Measurements from ENCODE around the gene CNEP1R1.

Gene CNEP1R1

DNA sequence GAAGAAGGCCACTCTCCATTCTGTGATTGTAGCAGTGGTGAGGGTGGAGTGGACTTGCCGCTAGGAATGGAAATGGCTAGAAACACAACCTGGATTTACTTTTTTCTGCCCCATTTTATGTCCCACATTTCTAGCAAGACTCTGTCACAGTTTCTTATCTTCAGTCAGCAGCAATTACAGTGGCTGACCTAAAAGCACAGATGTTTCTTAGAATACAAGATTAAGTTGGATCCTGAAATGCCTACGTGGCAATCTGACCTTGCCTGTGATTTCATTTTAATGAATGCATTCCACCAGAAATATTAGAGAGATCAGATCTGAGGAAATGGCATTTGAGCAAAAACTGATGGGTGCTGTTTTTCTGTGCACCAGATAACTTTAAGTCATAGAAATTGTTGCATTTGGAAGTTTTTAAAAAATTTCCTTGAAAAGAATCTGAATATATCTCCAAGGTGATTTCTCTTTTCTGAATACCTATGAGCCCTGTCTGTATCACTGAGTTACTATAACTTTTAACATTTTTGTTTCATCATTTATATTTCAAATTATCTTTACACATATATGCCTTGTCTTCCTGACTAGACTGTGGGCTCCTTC lies 46.1 kb downstream of the CNEP1R1 start:
- TF ChIP-seq, protein P1, sequence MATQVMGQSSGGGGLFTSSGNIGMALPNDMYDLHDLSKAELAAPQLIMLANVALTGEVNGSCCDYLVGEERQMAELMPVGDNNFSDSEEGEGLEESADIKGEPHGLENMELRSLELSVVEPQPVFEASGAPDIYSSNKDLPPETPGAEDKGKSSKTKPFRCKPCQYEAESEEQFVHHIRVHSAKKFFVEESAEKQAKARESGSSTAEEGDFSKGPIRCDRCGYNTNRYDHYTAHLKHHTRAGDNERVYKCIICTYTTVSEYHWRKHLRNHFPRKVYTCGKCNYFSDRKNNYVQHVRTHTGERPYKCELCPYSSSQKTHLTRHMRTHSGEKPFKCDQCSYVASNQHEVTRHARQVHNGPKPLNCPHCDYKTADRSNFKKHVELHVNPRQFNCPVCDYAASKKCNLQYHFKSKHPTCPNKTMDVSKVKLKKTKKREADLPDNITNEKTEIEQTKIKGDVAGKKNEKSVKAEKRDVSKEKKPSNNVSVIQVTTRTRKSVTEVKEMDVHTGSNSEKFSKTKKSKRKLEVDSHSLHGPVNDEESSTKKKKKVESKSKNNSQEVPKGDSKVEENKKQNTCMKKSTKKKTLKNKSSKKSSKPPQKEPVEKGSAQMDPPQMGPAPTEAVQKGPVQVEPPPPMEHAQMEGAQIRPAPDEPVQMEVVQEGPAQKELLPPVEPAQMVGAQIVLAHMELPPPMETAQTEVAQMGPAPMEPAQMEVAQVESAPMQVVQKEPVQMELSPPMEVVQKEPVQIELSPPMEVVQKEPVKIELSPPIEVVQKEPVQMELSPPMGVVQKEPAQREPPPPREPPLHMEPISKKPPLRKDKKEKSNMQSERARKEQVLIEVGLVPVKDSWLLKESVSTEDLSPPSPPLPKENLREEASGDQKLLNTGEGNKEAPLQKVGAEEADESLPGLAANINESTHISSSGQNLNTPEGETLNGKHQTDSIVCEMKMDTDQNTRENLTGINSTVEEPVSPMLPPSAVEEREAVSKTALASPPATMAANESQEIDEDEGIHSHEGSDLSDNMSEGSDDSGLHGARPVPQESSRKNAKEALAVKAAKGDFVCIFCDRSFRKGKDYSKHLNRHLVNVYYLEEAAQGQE (IDR thresholded peaks at IDR 0.05; ENCODE audit: insufficient replicate concordance, low read depth): no peak
- TF ChIP-seq POLR2AphosphoS5 (IDR thresholded peaks at IDR 0.05; ENCODE audit: low read depth) (no peak), SPI1 (IDR thresholded peaks at IDR 0.05; ENCODE audit: borderline replicate concordance, low read depth) (no peak), GABPA (IDR thresholded peaks at IDR 0.05; ENCODE audit: low read depth) (no peak)
- TF ChIP-seq, protein P2, sequence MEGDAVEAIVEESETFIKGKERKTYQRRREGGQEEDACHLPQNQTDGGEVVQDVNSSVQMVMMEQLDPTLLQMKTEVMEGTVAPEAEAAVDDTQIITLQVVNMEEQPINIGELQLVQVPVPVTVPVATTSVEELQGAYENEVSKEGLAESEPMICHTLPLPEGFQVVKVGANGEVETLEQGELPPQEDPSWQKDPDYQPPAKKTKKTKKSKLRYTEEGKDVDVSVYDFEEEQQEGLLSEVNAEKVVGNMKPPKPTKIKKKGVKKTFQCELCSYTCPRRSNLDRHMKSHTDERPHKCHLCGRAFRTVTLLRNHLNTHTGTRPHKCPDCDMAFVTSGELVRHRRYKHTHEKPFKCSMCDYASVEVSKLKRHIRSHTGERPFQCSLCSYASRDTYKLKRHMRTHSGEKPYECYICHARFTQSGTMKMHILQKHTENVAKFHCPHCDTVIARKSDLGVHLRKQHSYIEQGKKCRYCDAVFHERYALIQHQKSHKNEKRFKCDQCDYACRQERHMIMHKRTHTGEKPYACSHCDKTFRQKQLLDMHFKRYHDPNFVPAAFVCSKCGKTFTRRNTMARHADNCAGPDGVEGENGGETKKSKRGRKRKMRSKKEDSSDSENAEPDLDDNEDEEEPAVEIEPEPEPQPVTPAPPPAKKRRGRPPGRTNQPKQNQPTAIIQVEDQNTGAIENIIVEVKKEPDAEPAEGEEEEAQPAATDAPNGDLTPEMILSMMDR (IDR thresholded peaks at IDR 0.05; ENCODE audit: insufficient read depth, low read length): no peak
- Histone ChIP-seq H3K27ac (replicated peaks) (no peak overlapping the region), H3K4me3 (replicated peaks; ENCODE audit: insufficient read depth, low read length) (no peak overlapping the region), H3K27me3 (ENCODE audit: insufficient read depth, poor library complexity, severe bottlenecking) (no peaks in the 10 kb centered on the region)
- DNase-seq (ENCODE audit: low read depth in 1 of 2, low spot score in 1 of 2): no peak

DNA sequence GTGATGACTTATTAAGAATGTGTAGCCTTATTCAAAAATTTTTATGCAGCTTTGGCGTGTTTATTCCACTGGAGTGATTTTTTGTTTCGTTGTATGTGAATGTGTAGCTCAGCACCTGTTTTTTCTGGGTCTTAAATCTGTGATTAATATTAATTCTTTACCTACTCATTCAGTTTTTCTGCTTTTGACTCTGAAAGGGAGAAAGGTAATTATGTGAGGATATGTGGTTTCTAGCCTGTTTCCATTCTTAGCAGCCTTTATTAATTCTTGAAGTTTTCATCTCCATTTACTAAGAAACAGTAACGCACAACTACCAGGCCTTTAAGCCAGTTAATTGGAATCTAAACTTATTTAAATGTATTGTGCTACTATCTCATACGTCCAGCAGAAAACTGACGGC lies 47.7 kb downstream of the CNEP1R1 start:
- TF ChIP-seq, protein P1 (IDR thresholded peaks at IDR 0.05; ENCODE audit: insufficient replicate concordance, low read depth): no peak
- TF ChIP-seq SPI1 (IDR thresholded peaks at IDR 0.05; ENCODE audit: borderline replicate concordance, low read depth) (no peak), POLR2AphosphoS5 (IDR thresholded peaks at IDR 0.05; ENCODE audit: low read depth) (no peak)
- TF ChIP-seq, protein P2 (IDR thresholded peaks at IDR 0.05; ENCODE audit: insufficient read depth, low read length): no peak
- Histone ChIP-seq H3K27me3 (ENCODE audit: insufficient read depth, poor library complexity, severe bottlenecking) (no peaks in the 10 kb centered on the region), H3K4me3 (replicated peaks; ENCODE audit: insufficient read depth, low read length) (no peak overlapping the region), H3K27ac (replicated peaks) (no peak overlapping the region)
- no peak for DNase-seq (ENCODE audit: low read depth in 1 of 2, low spot score in 1 of 2)

DNA sequence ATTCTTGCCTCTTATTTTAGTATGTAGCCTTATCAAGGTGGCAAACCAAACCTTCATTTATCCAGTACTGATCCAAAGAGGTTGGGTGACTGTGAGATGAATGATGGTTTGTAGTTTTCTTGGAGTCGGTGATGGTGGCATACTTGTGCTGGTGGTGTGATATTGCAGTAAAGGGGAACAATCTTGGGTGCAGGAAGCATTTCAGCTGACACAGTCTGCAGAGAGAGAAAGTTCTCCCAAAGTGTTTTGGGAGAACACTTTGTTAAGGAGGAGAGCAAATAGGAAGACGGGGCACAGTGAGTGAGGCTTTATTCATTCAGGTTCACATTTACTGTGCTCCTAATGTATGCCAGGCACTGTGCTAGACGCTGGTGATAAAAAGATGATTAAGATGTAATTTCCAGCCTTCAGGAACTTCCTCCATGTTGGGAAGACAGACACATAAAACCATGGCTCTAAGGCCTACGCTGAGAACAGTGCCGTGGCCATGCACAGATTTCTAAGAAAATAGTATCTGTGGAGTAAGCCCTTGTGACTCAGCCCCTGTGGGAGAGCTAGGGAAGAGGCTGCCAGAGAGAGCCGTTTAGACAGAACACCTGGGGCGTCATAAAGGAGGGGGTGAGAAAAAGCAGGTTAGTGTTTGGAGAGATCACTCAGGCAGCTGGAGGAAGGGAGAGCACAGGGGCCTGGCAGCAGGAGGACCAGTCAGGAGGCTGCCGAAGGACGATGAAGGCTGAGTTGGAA lies 54.5 kb downstream of the CNEP1R1 start:
- TF ChIP-seq GABPA (IDR thresholded peaks at IDR 0.05; ENCODE audit: low read depth) (no peak), SPI1 (IDR thresholded peaks at IDR 0.05; ENCODE audit: borderline replicate concordance, low read depth) (no peak), POLR2AphosphoS5 (IDR thresholded peaks at IDR 0.05; ENCODE audit: low read depth) (no peak)
- Histone ChIP-seq H3K27me3 (ENCODE audit: insufficient read depth, poor library complexity, severe bottlenecking) (no peaks in the 10 kb centered on the region), H3K4me3 (replicated peaks; ENCODE audit: insufficient read depth, low read length) (no peak overlapping the region), H3K27ac (replicated peaks) (no peak overlapping the region)
- DNase-seq (ENCODE audit: low read depth in 1 of 2, low spot score in 1 of 2): no peak

DNA sequence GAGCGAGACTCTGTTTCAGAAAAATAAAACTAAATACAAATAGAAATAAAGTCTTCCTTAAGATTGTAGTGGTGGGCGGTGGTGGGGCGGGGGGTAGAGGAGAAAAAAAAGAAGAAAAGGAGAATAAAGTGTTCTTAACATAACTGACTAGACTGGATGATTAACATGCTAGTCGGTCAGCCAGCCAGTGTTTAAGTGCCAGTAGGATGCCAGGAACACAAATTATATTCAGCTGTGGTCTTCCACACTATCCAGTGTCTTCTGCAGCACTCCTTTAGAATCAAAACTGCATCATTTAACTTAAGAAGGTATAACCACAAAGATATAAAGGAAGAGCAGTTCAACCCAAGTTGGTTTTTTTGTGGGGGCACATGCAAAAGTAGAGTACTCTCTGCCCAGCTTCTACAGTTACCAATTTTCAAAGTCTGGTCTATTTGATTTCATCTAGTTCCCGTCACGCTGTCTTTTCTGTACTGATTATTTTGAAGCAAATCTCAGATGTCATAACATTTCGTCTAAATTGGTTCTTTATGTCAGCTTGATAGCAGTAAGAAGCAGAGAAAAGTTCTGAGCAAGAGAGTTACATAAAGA lies 56.5 kb downstream of the CNEP1R1 start:
- H3K27me3 ChIP-seq (ENCODE audit: insufficient read depth, poor library complexity, severe bottlenecking): no peaks in the 10 kb centered on the region
- no peak overlapping the region for H3K27ac ChIP-seq (replicated peaks)
- TF ChIP-seq GABPA (IDR thresholded peaks at IDR 0.05; ENCODE audit: low read depth) (no peak), SPI1 (IDR thresholded peaks at IDR 0.05; ENCODE audit: borderline replicate concordance, low read depth) (no peak), POLR2AphosphoS5 (IDR thresholded peaks at IDR 0.05; ENCODE audit: low read depth) (no peak)
- TF ChIP-seq, protein P1 (IDR thresholded peaks at IDR 0.05; ENCODE audit: insufficient replicate concordance, low read depth): no peak
- TF ChIP-seq, protein P2 (IDR thresholded peaks at IDR 0.05; ENCODE audit: insufficient read depth, low read length): no peak
- no peak for DNase-seq (ENCODE audit: low read depth in 1 of 2, low spot score in 1 of 2)
- H3K4me3 ChIP-seq (replicated peaks; ENCODE audit: insufficient read depth, low read length): no peak overlapping the region

Measured in HL-60 (cell line).